ENCODE results near the gene SMCO1.
A peak's percentile ranks its signal among the peaks of the same experiment; 100 is the strongest.
"Not testable (repeated sequence)": the region's sequence is repeated elsewhere in the genome, so short reads cannot be mapped to it uniquely, and the experiment has no call there.

The SMCO1 gene

GRCh38 chr3:196524527-196524926 lies 9.4 kb upstream of the SMCO1 start:
- FAIRE-seq (no peak), DNase-seq (ENCODE audit: insufficient read length, low spot score) (no peak)

DNA sequence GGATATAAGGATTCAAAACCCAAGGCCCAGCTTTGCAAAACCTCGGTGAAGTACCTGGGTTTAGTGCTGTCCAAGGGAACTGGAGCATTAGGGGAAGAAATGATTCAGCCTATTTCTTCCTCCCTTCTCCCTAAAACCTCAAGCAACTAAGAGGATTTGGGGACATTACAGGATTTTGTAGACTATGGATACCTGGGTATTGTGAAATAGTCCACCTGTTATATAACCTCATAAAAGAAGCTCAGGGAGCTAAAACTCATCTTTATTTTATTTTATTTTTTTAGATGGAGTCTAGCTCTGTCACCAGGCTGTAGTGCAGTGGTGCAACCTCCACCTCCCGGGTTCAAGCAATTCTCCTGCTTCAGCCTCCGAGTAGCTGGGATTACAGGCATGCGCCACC lies 8.7 kb upstream of the SMCO1 start:
- FAIRE-seq (no peak), DNase-seq (ENCODE audit: insufficient read length, low spot score) (no peak)

GRCh38 chr3:196521291-196521690 lies 6.1 kb upstream of the SMCO1 start:
- FAIRE-seq: not testable (repeated sequence)

GRCh38 chr3:196519718-196520082 lies 4.6 kb upstream of the SMCO1 start:
- no peak for FAIRE-seq
- no peak for DNase-seq (ENCODE audit: insufficient read length, low spot score)

More at GRCh38 chr3:196521291-196521690, 6.1 kb upstream of the SMCO1 start:
- DNase-seq (ENCODE audit: insufficient read length, low spot score): not testable (repeated sequence)

DNA sequence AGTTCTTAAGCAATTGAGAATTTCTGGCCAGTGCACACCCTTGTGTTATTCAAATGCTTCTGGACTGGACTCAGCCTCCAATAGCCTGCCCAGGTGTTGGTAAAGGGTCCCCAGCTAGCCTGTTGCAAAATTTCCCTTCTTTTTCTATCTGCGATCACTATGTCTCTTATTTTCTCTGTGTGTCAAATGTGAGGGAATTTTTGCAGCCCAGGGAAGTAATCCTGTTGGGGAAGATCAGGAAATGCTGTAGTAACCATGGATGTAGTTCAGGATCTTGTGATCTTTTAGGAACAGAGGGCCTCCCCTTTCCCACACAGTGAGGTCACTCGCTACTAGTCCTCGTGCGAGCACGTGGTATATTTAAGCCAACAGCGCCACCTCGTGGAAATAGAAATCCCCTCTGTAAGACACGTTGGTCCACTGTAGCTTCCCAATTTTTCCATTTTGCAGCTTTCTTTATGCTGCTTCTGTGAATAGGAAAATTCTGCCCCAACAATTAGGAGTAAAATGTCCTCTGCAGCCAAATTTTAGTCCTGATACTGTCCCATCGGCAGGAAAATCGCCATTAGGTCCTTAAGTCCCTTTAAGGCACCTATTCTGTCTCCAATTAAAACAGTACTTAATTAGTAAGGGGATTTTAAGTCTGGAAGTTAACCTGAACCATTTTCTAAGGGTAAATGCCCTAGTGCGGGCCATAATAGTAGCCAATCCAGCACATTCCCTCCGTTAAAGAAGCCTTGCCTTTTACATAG lies 4.0 kb upstream of the SMCO1 start:
- FAIRE-seq (no peak), DNase-seq (ENCODE audit: insufficient read length, low spot score) (no peak)

GRCh38 chr3:196517919-196518318 lies 2.8 kb upstream of the SMCO1 start:
- no peak for DNase-seq (ENCODE audit: insufficient read length, low spot score)
- FAIRE-seq: no peak

DNA sequence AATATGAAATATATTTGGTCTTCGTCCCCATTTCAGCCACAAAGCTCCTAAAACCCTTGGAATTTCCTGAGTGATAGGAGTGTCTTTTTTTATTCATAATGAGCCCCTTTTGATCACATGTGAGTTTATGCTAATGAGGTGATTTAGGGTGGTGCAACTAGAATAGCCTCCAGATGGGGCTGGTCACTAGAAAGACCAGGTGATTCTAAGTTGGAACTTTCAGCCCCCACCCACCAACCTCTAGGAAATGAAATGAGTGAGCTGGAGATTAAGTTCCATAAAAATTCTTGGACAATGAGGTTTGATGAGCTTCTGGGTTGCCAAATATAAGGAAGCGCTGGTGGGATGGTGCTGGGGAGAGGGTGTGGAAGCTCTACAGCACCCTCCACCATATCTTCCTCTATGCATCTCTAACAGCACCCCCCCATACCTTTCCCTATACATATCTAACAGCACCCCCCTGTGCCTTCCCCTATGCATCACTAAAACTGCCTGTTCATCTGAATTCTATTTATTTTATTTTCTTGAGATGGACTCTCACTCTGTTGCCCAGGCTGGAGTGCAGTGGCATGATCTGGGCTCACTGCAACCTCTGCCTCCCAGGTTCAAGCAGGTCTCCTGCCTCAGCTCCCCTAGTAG lies 2.1 kb upstream of the SMCO1 start:
- no peak for DNase-seq (ENCODE audit: insufficient read length, low spot score)
- FAIRE-seq: no peak

- DNase-seq (ENCODE audit: insufficient read length, low spot score): no peak
- no peak for FAIRE-seq
Measured at GRCh38 chr3:196514350-196514716, 813 bp downstream of the SMCO1 start.

GRCh38 chr3:196513697-196514349 lies 1.3 kb downstream of the SMCO1 start:
- FAIRE-seq: no peak
- no peak for DNase-seq (ENCODE audit: insufficient read length, low spot score)

- not testable (repeated sequence) for FAIRE-seq; DNase-seq (ENCODE audit: insufficient read length, low spot score)
Measured at GRCh38 chr3:196511646-196512425, 3.3 kb downstream of the SMCO1 start.

DNA sequence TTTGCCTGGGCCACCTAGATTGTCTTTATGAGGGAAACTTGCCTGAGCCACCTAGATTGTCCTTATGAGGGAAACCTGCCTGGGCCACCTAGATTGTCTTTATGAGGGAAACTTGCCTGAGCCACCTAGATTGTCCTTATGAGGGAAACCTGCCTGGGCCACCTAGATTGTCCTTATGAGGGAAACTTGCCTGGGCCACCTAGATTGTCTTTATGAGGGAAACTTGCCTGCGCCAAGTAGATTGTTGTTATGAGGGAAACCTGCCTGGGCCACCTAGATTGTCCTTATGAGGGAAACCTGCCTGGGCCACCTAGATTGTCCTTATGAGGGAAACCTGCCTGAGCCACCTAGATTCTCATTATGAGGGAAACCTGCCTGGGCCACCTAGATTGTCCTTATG lies 4.0 kb downstream of the SMCO1 start:
- FAIRE-seq: not testable (repeated sequence)

GRCh38 chr3:196506687-196507086 lies 8.5 kb downstream of the SMCO1 start:
- no peak for FAIRE-seq
- DNase-seq (ENCODE audit: insufficient read length, low spot score): no peak

More for the DNA sequence above, 4.0 kb downstream of the SMCO1 start:
- not testable (repeated sequence) for DNase-seq (ENCODE audit: insufficient read length, low spot score)

- DNase-seq (ENCODE audit: insufficient read length, low spot score): no peak
- FAIRE-seq: no peak
Measured at GRCh38 chr3:196504556-196504955, 10.6 kb downstream of the SMCO1 start.

- not testable (repeated sequence) for DNase-seq (ENCODE audit: insufficient read length, low spot score); FAIRE-seq
Measured at GRCh38 chr3:196504077-196504398, 11.1 kb downstream of the SMCO1 start.

DNA sequence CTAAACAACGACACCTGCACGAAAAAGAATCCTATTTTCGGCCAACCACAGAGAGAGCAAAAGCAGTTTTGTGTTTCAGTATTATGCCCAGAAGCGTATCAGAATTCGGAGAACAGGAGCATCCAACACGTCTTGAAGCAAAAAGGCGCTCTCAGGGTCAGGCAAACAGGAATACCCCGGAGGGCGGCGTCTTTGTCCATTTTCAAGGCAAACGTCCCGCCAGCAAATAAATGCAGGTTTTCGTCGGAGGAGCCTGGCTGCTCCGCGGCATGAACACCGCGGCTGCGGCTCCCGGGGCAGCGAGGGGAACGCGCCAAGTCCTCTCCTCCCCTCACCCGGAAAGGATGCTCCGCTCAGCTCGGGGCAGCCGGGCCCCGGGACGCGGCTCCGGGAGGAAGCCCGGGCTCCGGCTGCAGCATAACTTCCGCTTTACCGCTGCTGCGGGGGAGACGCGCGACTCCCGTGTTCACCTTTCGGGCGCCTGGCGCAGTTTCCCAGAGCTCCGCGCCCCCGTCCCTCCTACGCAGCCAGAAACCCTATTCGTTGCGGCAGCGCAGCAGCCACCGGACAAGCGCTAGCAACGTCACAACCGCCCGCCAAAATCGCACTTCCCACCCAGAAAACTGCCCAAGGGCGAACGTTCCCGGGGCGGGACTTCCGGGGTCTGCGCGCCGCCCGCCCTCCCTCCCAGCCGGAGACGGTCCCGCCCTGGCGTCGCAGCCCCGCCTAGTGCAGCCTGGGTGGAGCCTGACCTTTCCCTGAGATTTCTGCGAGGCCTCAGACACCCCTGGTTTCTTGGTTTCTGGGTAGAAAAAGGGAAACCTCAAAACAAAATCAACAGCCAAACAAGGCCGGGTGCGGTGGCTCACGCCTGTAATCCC lies 11.7 kb downstream of the SMCO1 start, which contains the start of gene RNF168:
Gene RNF168 (minus strand): TSS at position 573 of the 881 bp plus-strand sequence. CDS start 595 bp downstream, outside the sequence.
- DNase-seq (ENCODE audit: insufficient read length, low spot score) (peak; percentile 96), FAIRE-seq (peak; percentile 57)

GRCh38 chr3:196502775-196503195 lies 12.4 kb downstream of the SMCO1 start:
- FAIRE-seq: no peak
- DNase-seq (ENCODE audit: insufficient read length, low spot score): peak; percentile 45

DNA sequence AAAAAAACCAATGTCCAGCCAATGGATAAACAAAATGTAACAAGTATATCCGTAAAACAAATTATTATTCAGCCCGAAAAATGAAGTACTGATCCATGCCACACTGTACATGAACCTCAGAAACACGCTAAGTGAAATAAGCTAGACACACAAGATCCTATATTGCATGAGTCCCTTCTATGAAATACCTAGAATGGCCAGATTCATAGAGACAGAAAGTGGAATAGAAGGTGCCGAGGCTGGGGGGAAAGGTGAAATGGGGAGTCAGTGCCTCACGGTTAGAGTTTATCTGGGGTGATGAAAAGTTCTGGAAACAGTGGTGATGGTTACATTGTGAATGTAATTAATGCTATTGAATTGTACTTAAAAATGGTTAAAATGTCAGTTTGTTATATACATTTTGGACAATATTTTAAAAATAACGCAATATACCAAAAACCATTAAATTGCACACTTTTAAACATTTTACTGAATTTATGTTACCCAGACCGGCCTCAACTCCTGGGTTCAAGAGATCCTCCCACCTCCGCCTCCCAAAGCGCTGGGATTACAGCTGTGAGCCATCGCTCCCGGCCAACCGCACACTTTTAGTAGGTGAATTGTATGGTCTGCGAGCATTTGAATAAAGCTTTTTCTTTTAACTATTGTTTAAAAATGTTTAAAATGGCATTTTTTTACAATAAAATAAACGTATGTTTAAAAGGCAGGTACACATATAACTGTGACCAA lies 13.7 kb downstream of the SMCO1 start:
- DNase-seq (ENCODE audit: insufficient read length, low spot score): no peak
- no peak for FAIRE-seq

DNA sequence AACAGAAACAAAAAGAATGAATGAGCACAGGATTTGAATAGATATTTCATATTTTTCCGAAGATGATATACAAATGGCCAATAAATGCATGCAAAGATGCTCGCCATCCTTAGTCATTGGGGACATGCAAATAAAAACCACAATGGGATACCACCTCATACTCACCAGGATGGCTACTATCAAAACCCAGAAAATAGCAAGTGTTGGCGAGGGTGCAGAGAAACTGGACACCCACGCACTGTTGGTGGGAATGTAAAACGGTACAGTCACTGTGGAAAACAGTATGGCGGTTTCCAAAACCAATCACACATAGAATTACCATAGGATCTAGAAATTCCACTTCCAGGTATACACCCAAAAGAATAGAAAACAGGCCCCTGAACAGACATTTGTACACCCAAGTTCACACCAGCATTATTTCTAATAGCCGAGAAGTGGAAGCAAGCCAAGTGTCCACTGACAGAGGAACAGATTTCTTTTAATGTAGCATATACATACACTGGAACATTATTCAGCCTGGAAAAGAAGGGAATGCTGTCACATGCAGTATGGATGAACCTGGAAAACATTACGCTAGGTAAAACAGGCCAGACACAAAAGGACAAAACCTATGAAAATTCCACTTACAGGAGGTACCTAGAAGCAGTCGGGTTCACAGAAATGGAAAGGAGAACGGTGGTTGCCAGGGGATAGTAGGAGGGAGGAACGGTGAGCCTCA lies 15.2 kb downstream of the SMCO1 start:
- DNase-seq (ENCODE audit: insufficient read length, low spot score) (no peak), FAIRE-seq (no peak)

- FAIRE-seq (no peak), DNase-seq (ENCODE audit: insufficient read length, low spot score) (no peak)
Measured at GRCh38 chr3:196499061-196499460, 16.1 kb downstream of the SMCO1 start.

Data from HTR-8/SVneo (cell line).